Suprapubic skin (tissue), 4 donors: Measurements from ENCODE around the gene PA2G4. TPM values are rescaled to one million over a fixed set of nuclear protein-coding genes. Genes with fewer than 3 reads are reported as not detected.
"Not testable (repeated sequence)": the region's sequence is repeated elsewhere in the genome, so short reads cannot be mapped to it uniquely, and the experiment has no call there.

Source experiments
- DNase-seq, 2 donors: peaks; one replicate each; pipeline ENCODE4 v3.0.0-alpha.2; 2019; ENCODE audit warnings: low spot score in 2 of 2
- H3K27ac ChIP-seq: fragments of 200-600 bp; sonication (generic); one replicate; pipeline ENCODE4 v1.5.1; 2019
- H3K27me3 ChIP-seq: fragments of 200-600 bp; sonication (generic); one replicate; pipeline ENCODE4 v1.5.1; 2019
- H3K36me3 ChIP-seq: fragments of 200-600 bp; sonication (generic); one replicate; pipeline ENCODE4 v1.5.1; 2019
- H3K4me1 ChIP-seq: fragments of 200-600 bp; sonication (generic); one replicate; pipeline ENCODE4 v1.5.1; 2019
- H3K4me3 ChIP-seq: fragments of 200-600 bp; sonication (generic); one replicate; pipeline ENCODE4 v1.5.1; 2019; ENCODE audit warnings: mild to moderate bottlenecking
- H3K9me3 ChIP-seq: fragments of 200-600 bp; sonication (generic); one replicate; pipeline ENCODE4 v1.5.1; 2019
- CTCF ChIP-seq, 2 donors: fragments of 200-600 bp in 1 of 2; fragments of 450-650 bp in 1 of 2; sonication (generic) in 1 of 2; IDR thresholded peaks; one replicate each; pipeline ENCODE4 v1.5.1; 2016 to 2019; ENCODE audit warnings: antibody characterized with exemption in 2 of 2, mild to moderate bottlenecking in 1 of 2, moderate library complexity in 1 of 2
- EP300 ChIP-seq: sonication (generic); formaldehyde crosslinking; IDR thresholded peaks from one replicate; pipeline ENCODE4 v1.6.1; 2017; ENCODE audit warnings: antibody characterized with exemption
- POLR2A ChIP-seq, 2 donors: fragments of 450-650 bp; IDR thresholded peaks; one replicate each; pipeline ENCODE4 v1.6.1; 2017; ENCODE audit warnings: antibody characterized with exemption in 2 of 2, mild to moderate bottlenecking in 2 of 2, moderate library complexity in 2 of 2
- POLR2AphosphoS5 ChIP-seq, 3 donors: sonication (generic); formaldehyde crosslinking; IDR thresholded peaks; one replicate each; pipeline ENCODE4 v1.6.1; 2017; ENCODE audit warnings: antibody characterized with exemption in 3 of 3
- WGBS: methylation state at CpG from one replicate; pipeline ENCODE4 v1.1.5; 2018; 5-methylcytosine and 5-hydroxymethylcytosine counted together
- total RNA-seq, 4 donors: library from RNA; depleted of rRNA; stranded (reverse); fragments of >200 nt; gene quantifications; one replicate each; pipeline ENCODE4 v1.1.0, GENCODE V29; 2016

PA2G4 gene
- total RNA-seq, 4 donors from 2014 or later, result 103 to 153 (median 117) TPM

GRCh38 chr12:56155256-56155845, 51.0 kb downstream of the PA2G4 start:
- DNase-seq, result no peak
- Histone ChIP-seq H3K36me3 (peaks cover 8% of the 10 kb centered on the region), H3K27ac (no peak overlapping the region), H3K4me1 (peaks cover 52% of the 10 kb centered on the region), H3K4me3 (no peak overlapping the region), H3K27me3 (no peaks in the 10 kb centered on the region), H3K9me3 (no peaks in the 10 kb centered on the region)
- WGBS, result 95% methylated on average over 11 of the region's 11 CpGs
- TF ChIP-seq POLR2AphosphoS5 (IDR thresholded peaks at IDR 0.05), result no peak
- TF ChIP-seq POLR2A (IDR thresholded peaks at IDR 0.05), result no peak
- no peak for TF ChIP-seq EP300
- TF ChIP-seq CTCF (IDR thresholded peaks at IDR 0.05), result no peak

GRCh38 chr12:56156464-56157200, 52.3 kb downstream of the PA2G4 start:
- not testable (repeated sequence) for H3K27me3 ChIP-seq, DNase-seq, H3K9me3 ChIP-seq
- H3K36me3 ChIP-seq, result peaks cover 21% of the 10 kb centered on the region
- peaks cover 52% of the 10 kb centered on the region for H3K4me1 ChIP-seq
- 87% methylated on average over 21 of the region's 21 CpGs for WGBS
- H3K4me3 ChIP-seq, result peak overlapping the region; percentile 91
- peak overlapping the region; percentile 98 for H3K27ac ChIP-seq

GRCh38 chr12:56157201-56158028, 53.1 kb downstream of the PA2G4 start:
- peak overlapping the region; percentile 98 for H3K27ac ChIP-seq
- WGBS, result 2% methylated on average over 45 of the region's 45 CpGs
- H3K27me3 ChIP-seq, result no peaks in the 10 kb centered on the region
- no peaks in the 10 kb centered on the region for H3K9me3 ChIP-seq
- peaks cover 29% of the 10 kb centered on the region for H3K36me3 ChIP-seq
- TF ChIP-seq POLR2AphosphoS5 (IDR thresholded peaks at IDR 0.05), result peak in 1 of 3 donors; percentile 42
- TF ChIP-seq CTCF (IDR thresholded peaks at IDR 0.05), result peak; percentile 59 to 64
- no peak for TF ChIP-seq EP300
- peak; percentile 91 to 92 for DNase-seq
- H3K4me1 ChIP-seq, result peaks cover 58% of the 10 kb centered on the region
- H3K4me3 ChIP-seq, result peak overlapping the region; percentile 91

GRCh38 chr12:56158029-56158925, 53.9 kb downstream of the PA2G4 start, which contains the start of gene MYL6:
TSS of gene MYL6 (plus strand) at chr12:56158359. CDS start at chr12:56158402, 43 bp downstream.
- peak within 1 kb of the TSS; percentile 98 for H3K27ac ChIP-seq
- peaks cover 52% of the 10 kb centered on the region for H3K4me1 ChIP-seq
- no peaks in the 10 kb centered on the region for H3K27me3 ChIP-seq
- peak; percentile 99 to 100 for DNase-seq
- peaks cover 37% of the 10 kb centered on the region for H3K36me3 ChIP-seq
- TF ChIP-seq POLR2AphosphoS5 (IDR thresholded peaks at IDR 0.05) (peak; percentile 94 to 96 (median 95)), CTCF (IDR thresholded peaks at IDR 0.05) (no peak), POLR2A (IDR thresholded peaks at IDR 0.05) (peak; percentile 93 to 98), EP300 (no peak)
- H3K4me3 ChIP-seq, result peak within 1 kb of the TSS; percentile 91
- under 1% methylated on average over 30 of the region's 30 CpGs for WGBS
- H3K9me3 ChIP-seq, result no peaks in the 10 kb centered on the region

GRCh38 chr12:56158926-56159461, 54.6 kb downstream of the PA2G4 start:
- Histone ChIP-seq H3K27me3 (no peaks in the 10 kb centered on the region), H3K27ac (peak overlapping the region; percentile 98), H3K4me1 (peaks cover 49% of the 10 kb centered on the region), H3K36me3 (peaks cover 43% of the 10 kb centered on the region), H3K4me3 (peak overlapping the region; percentile 91), H3K9me3 (no peaks in the 10 kb centered on the region)
- TF ChIP-seq EP300 (no peak), POLR2A (IDR thresholded peaks at IDR 0.05) (peak in 1 of 2 donors; percentile 32), POLR2AphosphoS5 (IDR thresholded peaks at IDR 0.05) (peak in 1 of 3 donors; percentile 59), CTCF (IDR thresholded peaks at IDR 0.05) (no peak)
- 0% methylated on average over 6 of the region's 6 CpGs for WGBS
- peak; percentile 92 to 93 for DNase-seq
